ENCODE data around the gene KCNJ10. TPM values are rescaled to one million over a fixed set of nuclear protein-coding genes. Genes with fewer than 3 reads are reported as not detected.

The KCNJ10 gene
- total RNA-seq, 4 donors from 2014 or later = 6.5 to 13.5 (median 8.8) TPM

DNA sequence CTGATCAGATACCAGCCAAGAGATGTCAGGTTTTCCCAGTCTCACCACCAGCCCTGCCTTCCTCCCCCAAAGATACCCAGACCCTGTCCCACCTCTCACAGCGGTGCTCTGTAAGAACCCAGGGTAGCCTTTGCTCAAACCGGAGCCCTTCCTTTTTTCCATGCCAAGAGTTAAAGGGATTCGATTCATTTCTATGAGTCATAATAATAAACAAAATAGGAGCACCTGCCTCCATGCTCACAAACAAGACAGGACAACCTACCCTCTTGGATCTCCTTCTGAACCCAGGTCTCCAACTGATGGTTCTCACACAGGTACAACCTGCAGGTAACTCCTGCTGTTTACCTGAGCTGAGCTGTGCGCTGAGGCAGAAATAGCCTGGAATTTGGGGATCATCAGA, 39.7 kb upstream of the KCNJ10 start:
- Histone ChIP-seq H3K4me1 (peaks cover 0 to 57% (median 10%) of the 10 kb centered on the region in 4 donors), H3K27ac (peak overlapping the region in 2 of 4 donors; percentile 55 to 57), H3K9me3 (no peaks in the 10 kb centered on the region), H3K27me3 (no peaks in the 10 kb centered on the region), H3K36me3 (no peaks in the 10 kb centered on the region), H3K4me3 (no peak overlapping the region)
- WGBS, 2 donors = 52 to 56% methylated on average over 4 of the region's 4 CpGs
- DNase-seq (ENCODE audit: low spot score in 2 of 2) = no peak
- TF ChIP-seq POLR2A (IDR thresholded peaks at IDR 0.05) (no peak), EP300 (IDR thresholded peaks at IDR 0.05) (no peak)
- TF ChIP-seq, protein P1, sequence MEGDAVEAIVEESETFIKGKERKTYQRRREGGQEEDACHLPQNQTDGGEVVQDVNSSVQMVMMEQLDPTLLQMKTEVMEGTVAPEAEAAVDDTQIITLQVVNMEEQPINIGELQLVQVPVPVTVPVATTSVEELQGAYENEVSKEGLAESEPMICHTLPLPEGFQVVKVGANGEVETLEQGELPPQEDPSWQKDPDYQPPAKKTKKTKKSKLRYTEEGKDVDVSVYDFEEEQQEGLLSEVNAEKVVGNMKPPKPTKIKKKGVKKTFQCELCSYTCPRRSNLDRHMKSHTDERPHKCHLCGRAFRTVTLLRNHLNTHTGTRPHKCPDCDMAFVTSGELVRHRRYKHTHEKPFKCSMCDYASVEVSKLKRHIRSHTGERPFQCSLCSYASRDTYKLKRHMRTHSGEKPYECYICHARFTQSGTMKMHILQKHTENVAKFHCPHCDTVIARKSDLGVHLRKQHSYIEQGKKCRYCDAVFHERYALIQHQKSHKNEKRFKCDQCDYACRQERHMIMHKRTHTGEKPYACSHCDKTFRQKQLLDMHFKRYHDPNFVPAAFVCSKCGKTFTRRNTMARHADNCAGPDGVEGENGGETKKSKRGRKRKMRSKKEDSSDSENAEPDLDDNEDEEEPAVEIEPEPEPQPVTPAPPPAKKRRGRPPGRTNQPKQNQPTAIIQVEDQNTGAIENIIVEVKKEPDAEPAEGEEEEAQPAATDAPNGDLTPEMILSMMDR (IDR thresholded peaks at IDR 0.05) = no peak

DNA sequence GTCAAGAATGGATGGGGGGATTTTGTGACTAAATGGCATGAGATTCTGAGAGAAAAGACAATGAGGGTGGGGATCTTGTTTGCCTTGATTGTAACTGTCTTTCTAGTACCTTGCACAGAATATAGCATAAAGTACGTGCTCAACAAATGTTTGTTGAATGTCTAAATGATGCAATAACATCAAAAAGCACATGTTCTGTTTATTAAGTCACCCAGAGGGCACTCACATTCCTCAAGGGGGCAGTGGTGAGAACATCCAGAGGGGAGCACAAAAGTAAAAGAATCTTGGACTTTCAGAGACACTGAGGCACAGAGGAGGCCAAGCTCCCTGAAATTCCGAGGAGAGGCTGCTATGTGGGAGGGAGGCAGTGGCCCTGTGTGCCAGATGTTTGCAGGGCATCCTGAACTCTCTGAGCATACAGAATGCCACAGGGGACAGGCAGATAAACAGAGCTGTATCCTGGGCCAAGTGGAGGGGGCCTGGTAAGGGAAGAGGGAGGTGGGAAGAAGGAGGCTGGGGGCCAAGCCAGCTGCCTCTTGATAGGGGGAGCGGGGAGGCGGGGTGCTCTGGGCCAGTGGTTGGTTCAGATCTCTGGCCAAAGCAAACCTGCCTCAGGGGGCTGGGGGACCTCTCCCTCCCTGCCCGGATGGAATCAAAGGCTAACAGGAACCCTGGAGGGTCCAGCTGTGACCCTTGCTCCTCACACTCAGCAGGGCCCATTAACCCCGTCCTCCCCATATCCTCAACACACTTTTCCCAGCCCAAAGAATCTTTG, 39.1 kb upstream of the KCNJ10 start:
- DNase-seq (ENCODE audit: low spot score in 2 of 2) = peak in 1 of 2 donors; percentile 57
- H3K9me3 ChIP-seq = no peaks in the 10 kb centered on the region
- WGBS, 2 donors = 15 to 26% methylated on average over 6 of the region's 6 CpGs
- TF ChIP-seq, protein P1 (IDR thresholded peaks at IDR 0.05) = peak in 4 of 5 experiments; percentile 39 to 45 (median 42)
- TF ChIP-seq POLR2A (IDR thresholded peaks at IDR 0.05) (no peak), EP300 (IDR thresholded peaks at IDR 0.05) (no peak)
- H3K4me1 ChIP-seq = peaks cover 0 to 57% (median 12%) of the 10 kb centered on the region in 4 donors
- H3K27me3 ChIP-seq = no peaks in the 10 kb centered on the region
- H3K4me3 ChIP-seq = no peak overlapping the region
- H3K27ac ChIP-seq = peak overlapping the region in 2 of 4 donors; percentile 55 to 57
- H3K36me3 ChIP-seq = no peaks in the 10 kb centered on the region

DNA sequence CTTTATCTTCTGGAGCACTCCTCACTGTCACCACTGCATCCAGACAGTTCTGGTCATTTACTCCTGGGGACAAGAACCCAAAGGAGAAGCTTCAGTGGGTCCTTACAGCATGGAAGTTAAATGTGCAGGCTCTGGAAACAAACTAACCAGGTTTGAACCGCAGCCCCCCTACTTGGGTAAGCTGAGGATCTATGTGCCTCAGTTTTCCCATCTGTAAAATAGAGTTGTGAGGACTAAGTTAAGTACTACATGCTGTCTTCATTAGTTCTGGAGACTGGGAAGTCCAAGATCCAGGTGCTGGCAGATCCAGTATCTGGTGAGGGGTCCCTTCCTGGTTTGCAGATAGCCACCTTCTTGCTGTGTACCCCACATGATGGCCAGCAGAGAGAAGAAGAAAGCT, 37.6 kb upstream of the KCNJ10 start:
- TF ChIP-seq EP300 (IDR thresholded peaks at IDR 0.05) (no peak), POLR2A (IDR thresholded peaks at IDR 0.05) (no peak)
- TF ChIP-seq, protein P1 (IDR thresholded peaks at IDR 0.05) = no peak
- H3K4me1 ChIP-seq = peaks cover 0 to 59% (median 19%) of the 10 kb centered on the region in 4 donors
- peak overlapping the region in 1 of 4 donors; percentile 25 for H3K27ac ChIP-seq
- no peaks in the 10 kb centered on the region for H3K9me3 ChIP-seq
- no peak overlapping the region for H3K4me3 ChIP-seq
- H3K36me3 ChIP-seq = no peaks in the 10 kb centered on the region
- 100% methylated on average over 1 of the region's 1 CpG for WGBS, 2 donors
- H3K27me3 ChIP-seq = no peaks in the 10 kb centered on the region
- no peak for DNase-seq (ENCODE audit: low spot score in 2 of 2)

DNA sequence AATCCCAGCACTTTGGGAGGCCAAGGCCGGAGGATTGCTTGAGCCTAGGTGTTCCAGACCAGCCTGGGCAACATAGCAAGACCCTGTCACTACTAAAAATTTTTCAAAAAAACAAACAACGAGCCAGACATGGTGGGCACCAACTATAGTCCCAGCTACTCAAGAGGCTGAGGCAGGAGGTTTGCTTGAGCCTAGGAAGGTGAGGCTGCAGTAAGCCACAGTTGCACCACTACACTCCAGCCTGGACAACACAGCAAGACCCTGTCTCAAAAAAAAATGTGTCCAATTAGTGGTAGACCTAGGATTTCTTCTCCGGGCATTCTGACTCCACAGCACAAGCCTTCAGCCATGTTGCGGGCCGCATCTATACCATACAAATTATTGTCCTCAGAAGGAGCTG, 35.2 kb upstream of the KCNJ10 start:
- Histone ChIP-seq H3K36me3 (no peaks in the 10 kb centered on the region), H3K27ac (peak overlapping the region; percentile 59 to 99 (median 76)), H3K4me1 (peaks cover 0 to 68% (median 34%) of the 10 kb centered on the region in 4 donors), H3K9me3 (no peaks in the 10 kb centered on the region), H3K4me3 (no peak overlapping the region), H3K27me3 (no peaks in the 10 kb centered on the region)
- WGBS, 2 donors = 94 to 95% methylated on average over 5 of the region's 5 CpGs
- TF ChIP-seq POLR2A (IDR thresholded peaks at IDR 0.05) (no peak), EP300 (IDR thresholded peaks at IDR 0.05) (no peak)
- TF ChIP-seq, protein P1 (IDR thresholded peaks at IDR 0.05) = no peak
- DNase-seq (ENCODE audit: low spot score in 2 of 2) = no peak

DNA sequence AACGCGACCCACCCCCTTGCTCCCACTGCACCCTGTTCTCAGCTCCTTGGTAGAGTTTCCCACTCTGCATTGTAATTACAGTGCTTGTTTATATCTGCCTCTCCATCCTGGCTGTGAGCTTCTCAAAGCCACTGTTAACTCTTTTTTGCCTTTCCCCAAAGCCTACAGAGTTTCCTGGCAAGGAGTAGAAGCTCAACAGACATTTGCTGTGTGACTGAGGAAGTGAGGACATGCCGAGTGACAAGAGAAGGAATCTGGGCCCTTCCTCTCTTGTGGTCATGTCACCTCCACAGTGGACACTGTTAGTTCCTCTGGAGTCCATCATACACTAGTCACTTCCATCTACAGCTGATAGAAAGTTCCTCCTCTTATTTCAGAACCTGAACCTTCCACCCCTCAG, 34.5 kb upstream of the KCNJ10 start:
- TF ChIP-seq EP300 (IDR thresholded peaks at IDR 0.05) = peak in 1 of 2 donors; percentile 31
- TF ChIP-seq, protein P1 (IDR thresholded peaks at IDR 0.05) = no peak
- WGBS, 2 donors = 20 to 32% methylated on average over 3 of the region's 3 CpGs
- no peaks in the 10 kb centered on the region for H3K27me3 ChIP-seq
- no peaks in the 10 kb centered on the region for H3K9me3 ChIP-seq
- no peaks in the 10 kb centered on the region for H3K36me3 ChIP-seq
- H3K4me1 ChIP-seq = peaks cover 0 to 72% (median 36%) of the 10 kb centered on the region in 4 donors
- peak overlapping the region; percentile 59 to 99 (median 76) for H3K27ac ChIP-seq
- DNase-seq (ENCODE audit: low spot score in 2 of 2) = no peak
- H3K4me3 ChIP-seq = no peak overlapping the region
